Activated T-cell treated with anti-CD3 and anti-CD28 coated beads, Interleukin-2, amount 50 U/mL, for 24 hours (primary cell): ENCODE results near the gene STAT3.
"Not testable (repeated sequence)": the region's sequence is repeated elsewhere in the genome, so short reads cannot be mapped to it uniquely, and the experiment has no call there.

Experiments used
- DNase-seq: peaks from one replicate; pipeline ENCODE4 v3.0.0-alpha.2; 2020
- H3K27ac Mint-ChIP-seq: 2 replicates; pipeline ENCODE4 v1.8.0; 2020; ENCODE audit warnings: mild to moderate bottlenecking, mixed read lengths
- H3K27me3 Mint-ChIP-seq: 2 replicates; pipeline ENCODE4 v1.8.0; 2020; ENCODE audit warnings: mixed read lengths
- H3K36me3 Mint-ChIP-seq: 2 replicates; pipeline ENCODE4 v1.8.0; 2020; ENCODE audit warnings: low read depth, mixed read lengths
- H3K4me1 Mint-ChIP-seq: 2 replicates; pipeline ENCODE4 v1.8.0; 2020; ENCODE audit warnings: low read depth, mixed read lengths
- H3K4me3 Mint-ChIP-seq: 2 replicates; pipeline ENCODE4 v1.8.0; 2020; ENCODE audit warnings: mild to moderate bottlenecking, moderate library complexity, mixed read lengths
- H3K9me3 Mint-ChIP-seq: 2 replicates; pipeline ENCODE4 v1.8.0; 2020; ENCODE audit warnings: mixed read lengths

Gene STAT3

DNA sequence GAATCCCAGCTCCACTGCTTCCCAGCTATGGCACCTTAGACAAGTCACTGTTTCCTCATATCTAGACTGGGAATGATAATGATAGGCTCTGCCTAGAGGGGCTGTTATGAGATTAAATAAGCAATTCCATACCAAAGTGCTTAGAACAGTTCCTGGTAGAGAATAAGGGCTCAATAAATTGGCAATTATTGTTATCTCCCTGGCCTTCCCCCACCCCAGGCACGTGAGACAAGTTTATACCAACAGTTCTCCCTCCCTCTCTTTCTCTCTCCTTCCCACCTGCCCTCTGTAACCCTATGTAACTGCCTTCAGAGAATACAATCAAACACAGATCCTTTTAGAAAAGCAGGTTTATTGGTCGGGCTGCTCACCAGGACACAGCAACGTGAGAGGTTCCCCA, 13.9 kb upstream of the STAT3 start:
- Mint-ChIP-seq H3K27me3 (no peaks in the 10 kb centered on the region), H3K27ac (no peak overlapping the region), H3K9me3 (no peaks in the 10 kb centered on the region), H3K4me3 (no peak overlapping the region), H3K4me1 (peaks cover 29% of the 10 kb centered on the region), H3K36me3 (no peaks in the 10 kb centered on the region)
- DNase-seq, result no peak

GRCh38 chr17:42400844-42401375, 12.7 kb upstream of the STAT3 start:
- H3K27ac Mint-ChIP-seq, result peak overlapping the region; percentile 14
- not testable (repeated sequence) for H3K36me3 Mint-ChIP-seq, H3K9me3 Mint-ChIP-seq, H3K4me3 Mint-ChIP-seq, DNase-seq, H3K27me3 Mint-ChIP-seq
- H3K4me1 Mint-ChIP-seq, result peaks cover 26% of the 10 kb centered on the region

- H3K4me1 Mint-ChIP-seq, result peaks cover 25% of the 10 kb centered on the region
- H3K36me3 Mint-ChIP-seq, result no peaks in the 10 kb centered on the region
- peak overlapping the region; percentile 52 for H3K27ac Mint-ChIP-seq
- no peaks in the 10 kb centered on the region for H3K27me3 Mint-ChIP-seq
- no peaks in the 10 kb centered on the region for H3K9me3 Mint-ChIP-seq
- H3K4me3 Mint-ChIP-seq, result no peak overlapping the region
- DNase-seq, result no peak
These were observed 12.0 kb upstream of the STAT3 start for GRCh38 chr17:42399948-42400843.

DNA sequence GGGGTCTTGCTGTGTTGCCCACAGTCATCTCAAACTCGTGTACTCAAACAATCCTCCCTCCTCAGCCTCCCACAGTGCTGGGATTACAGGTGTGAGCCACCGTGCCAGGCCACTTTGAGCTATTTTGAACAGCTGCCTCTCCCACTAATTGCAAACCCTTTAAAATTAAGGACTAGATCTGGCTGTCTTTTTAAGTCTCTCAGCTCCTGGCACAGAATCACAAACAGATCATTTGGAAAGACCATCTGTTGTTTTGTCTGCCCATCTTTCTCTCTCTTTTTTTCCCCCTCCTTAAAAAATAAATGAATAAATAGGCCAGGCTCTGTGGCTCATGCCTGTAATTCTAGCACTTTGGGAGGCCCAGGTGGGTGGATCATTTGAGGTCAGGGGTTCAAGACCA, 10.9 kb upstream of the STAT3 start:
- H3K4me1 Mint-ChIP-seq, result peaks cover 28% of the 10 kb centered on the region
- no peak for DNase-seq

GRCh38 chr17:42395601-42396000, 7.4 kb upstream of the STAT3 start:
- not testable (repeated sequence) for H3K9me3 Mint-ChIP-seq, H3K4me3 Mint-ChIP-seq, H3K27ac Mint-ChIP-seq, H3K27me3 Mint-ChIP-seq, H3K36me3 Mint-ChIP-seq, DNase-seq
- H3K4me1 Mint-ChIP-seq, result peaks cover 33% of the 10 kb centered on the region

More for the DNA sequence above, 10.9 kb upstream of the STAT3 start:
- no peaks in the 10 kb centered on the region for H3K9me3 Mint-ChIP-seq
- H3K27ac Mint-ChIP-seq, result no peak overlapping the region
- no peak overlapping the region for H3K4me3 Mint-ChIP-seq
- H3K27me3 Mint-ChIP-seq, result no peaks in the 10 kb centered on the region
- H3K36me3 Mint-ChIP-seq, result no peaks in the 10 kb centered on the region

GRCh38 chr17:42394838-42395237, 6.6 kb upstream of the STAT3 start:
- H3K4me1 Mint-ChIP-seq, result peaks cover 33% of the 10 kb centered on the region
- H3K27me3 Mint-ChIP-seq, result no peaks in the 10 kb centered on the region
- H3K4me3 Mint-ChIP-seq, result no peak overlapping the region
- no peak overlapping the region for H3K27ac Mint-ChIP-seq
- no peaks in the 10 kb centered on the region for H3K36me3 Mint-ChIP-seq
- DNase-seq, result no peak
- H3K9me3 Mint-ChIP-seq, result no peaks in the 10 kb centered on the region

GRCh38 chr17:42392692-42393415, 4.6 kb upstream of the STAT3 start:
- Mint-ChIP-seq H3K4me1 (peaks cover 38% of the 10 kb centered on the region), H3K27me3 (no peaks in the 10 kb centered on the region), H3K36me3 (peaks cover 5% of the 10 kb centered on the region), H3K4me3 (no peak overlapping the region), H3K9me3 (no peaks in the 10 kb centered on the region), H3K27ac (peak overlapping the region; percentile 71)
- no peak for DNase-seq

GRCh38 chr17:42391439-42391838, 3.2 kb upstream of the STAT3 start:
- H3K27me3 Mint-ChIP-seq, H3K27ac Mint-ChIP-seq, DNase-seq, H3K9me3 Mint-ChIP-seq, H3K4me3 Mint-ChIP-seq: not testable (repeated sequence)
- Mint-ChIP-seq H3K4me1 (peaks cover 41% of the 10 kb centered on the region), H3K36me3 (peaks cover 17% of the 10 kb centered on the region)

DNA sequence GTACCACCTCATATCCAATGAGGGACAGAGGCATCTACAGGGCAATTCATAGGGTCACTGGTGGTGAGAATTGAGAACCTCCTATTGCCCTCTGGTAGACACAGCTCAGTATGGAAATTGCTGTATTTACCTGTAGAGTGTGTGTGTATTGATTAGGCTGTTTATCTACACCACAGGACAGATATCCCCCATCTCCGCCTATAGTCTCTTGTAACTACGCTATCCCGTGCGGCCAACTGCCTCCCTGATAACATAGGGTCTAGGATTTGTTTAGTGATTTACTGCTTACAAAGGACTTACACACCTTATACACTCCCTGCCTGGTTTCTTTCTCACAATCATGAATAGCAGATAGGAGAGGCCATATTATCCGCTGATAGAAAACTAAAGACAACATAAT, 1.7 kb upstream of the STAT3 start:
- no peak for DNase-seq
- H3K9me3 Mint-ChIP-seq, result no peaks in the 10 kb centered on the region
- peak overlapping the region; percentile 91 for H3K4me3 Mint-ChIP-seq
- H3K4me1 Mint-ChIP-seq, result peaks cover 54% of the 10 kb centered on the region
- H3K27me3 Mint-ChIP-seq, result no peaks in the 10 kb centered on the region
- H3K27ac Mint-ChIP-seq, result peak overlapping the region; percentile 100
- peaks cover 31% of the 10 kb centered on the region for H3K36me3 Mint-ChIP-seq

DNA sequence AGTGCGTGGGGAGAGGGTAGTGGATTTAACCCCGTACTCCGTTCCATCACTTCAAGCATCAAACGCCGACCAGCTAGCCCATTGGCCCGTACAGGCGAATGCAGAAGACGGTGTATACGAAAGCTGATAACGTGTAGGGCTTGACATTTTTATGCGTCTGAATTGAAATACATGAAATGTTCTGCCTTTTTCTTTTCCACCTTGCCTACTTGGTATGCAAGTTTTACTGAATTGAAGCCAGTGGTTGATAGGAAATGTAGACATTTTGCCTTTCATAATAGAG, 834 bp upstream of the STAT3 start:
- no peaks in the 10 kb centered on the region for H3K27me3 Mint-ChIP-seq
- no peaks in the 10 kb centered on the region for H3K9me3 Mint-ChIP-seq
- H3K4me1 Mint-ChIP-seq, result peaks cover 58% of the 10 kb centered on the region
- peaks cover 39% of the 10 kb centered on the region for H3K36me3 Mint-ChIP-seq
- H3K27ac Mint-ChIP-seq, result peak overlapping the region; percentile 100
- DNase-seq, result no peak
- peak overlapping the region; percentile 91 for H3K4me3 Mint-ChIP-seq

DNA sequence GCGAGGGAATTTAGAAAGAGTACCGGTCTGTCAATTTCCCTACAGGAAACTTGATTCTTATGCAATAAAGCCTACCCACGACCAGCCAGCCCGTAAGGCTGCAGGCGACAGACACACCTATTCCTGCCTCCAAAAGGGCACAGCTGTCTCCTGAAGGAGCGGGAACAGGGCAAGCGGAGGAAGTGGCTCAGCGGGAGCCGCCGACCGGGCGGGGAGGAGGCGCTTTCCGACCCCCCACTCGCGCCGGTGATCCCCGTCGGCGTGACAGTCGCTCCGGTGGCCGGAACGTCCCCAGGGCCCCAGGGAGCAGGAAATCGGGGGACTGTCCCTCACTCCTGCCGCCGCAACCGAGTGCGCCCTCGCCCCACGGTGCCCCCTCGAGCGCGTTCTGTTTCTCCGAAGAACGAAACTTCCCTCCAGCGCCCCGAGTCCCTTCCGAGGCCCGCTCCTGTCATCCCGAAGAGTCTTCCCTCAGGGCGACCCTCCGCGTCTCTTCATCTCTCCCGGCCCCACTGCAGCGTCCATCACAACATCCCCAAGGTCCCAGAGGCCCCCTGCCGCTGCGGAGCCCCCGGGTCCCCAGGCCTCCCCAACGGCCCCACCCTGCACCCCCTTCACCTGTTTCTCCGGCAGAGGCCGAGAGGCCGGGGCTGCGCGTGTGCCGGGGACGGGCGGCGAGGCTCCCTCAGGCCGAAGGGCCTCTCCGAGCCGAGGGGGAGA, 421 bp downstream of the STAT3 start:
- peak; percentile 66 for DNase-seq
- Mint-ChIP-seq H3K4me1 (peaks cover 59% of the 10 kb centered on the region), H3K27me3 (no peaks in the 10 kb centered on the region), H3K9me3 (no peaks in the 10 kb centered on the region), H3K36me3 (peaks cover 50% of the 10 kb centered on the region), H3K27ac (peak overlapping the region; percentile 100), H3K4me3 (peak overlapping the region; percentile 91)

DNA sequence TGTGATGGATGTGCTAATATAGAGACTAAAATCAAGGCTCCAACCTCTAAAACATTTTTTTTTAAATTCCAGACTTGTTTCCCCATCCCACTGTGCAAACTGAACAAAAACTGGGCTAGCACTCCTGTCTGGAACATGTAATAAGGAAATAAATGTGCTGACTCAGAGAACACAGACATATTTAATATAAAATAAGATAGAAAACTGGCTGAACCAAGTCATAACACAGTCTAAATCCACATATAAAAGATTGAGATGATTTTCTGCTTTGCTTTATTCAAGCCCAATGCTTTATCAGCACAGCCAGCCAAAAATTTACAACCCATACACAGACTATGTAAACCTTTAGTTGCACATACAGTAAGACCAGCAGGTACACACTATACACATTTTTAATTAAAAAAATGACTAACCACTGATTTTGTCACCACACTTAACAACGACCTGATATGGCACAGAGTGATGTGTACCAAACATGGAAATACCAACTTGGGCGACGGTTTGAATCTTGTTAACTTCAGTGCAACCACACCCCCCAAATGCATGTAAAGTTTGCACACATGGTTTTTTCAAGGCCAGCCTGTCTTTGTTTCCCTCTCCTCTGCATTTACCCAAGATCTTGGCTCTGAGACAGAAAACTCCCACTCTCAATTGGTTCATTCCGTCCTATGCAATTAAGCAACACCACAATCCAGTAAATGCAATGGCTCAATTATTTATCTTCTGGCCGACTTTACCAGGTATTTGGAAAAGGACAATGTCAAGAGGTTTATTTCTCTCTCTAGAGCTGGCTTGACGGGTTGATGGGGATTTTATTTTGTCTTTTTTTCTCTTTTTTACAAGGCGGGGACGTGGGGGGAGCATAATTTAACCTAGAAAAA, 1.2 kb downstream of the STAT3 start:
- Mint-ChIP-seq H3K36me3 (peaks cover 56% of the 10 kb centered on the region), H3K27me3 (no peaks in the 10 kb centered on the region), H3K9me3 (no peaks in the 10 kb centered on the region), H3K27ac (peak overlapping the region; percentile 100), H3K4me1 (peaks cover 63% of the 10 kb centered on the region), H3K4me3 (peak overlapping the region; percentile 91)
- no peak for DNase-seq

- no peaks in the 10 kb centered on the region for H3K27me3 Mint-ChIP-seq
- H3K4me3 Mint-ChIP-seq, result no peak overlapping the region
- peak overlapping the region; percentile 3 for H3K27ac Mint-ChIP-seq
- H3K4me1 Mint-ChIP-seq, result peaks cover 85% of the 10 kb centered on the region
- peaks cover 79% of the 10 kb centered on the region for H3K36me3 Mint-ChIP-seq
- no peaks in the 10 kb centered on the region for H3K9me3 Mint-ChIP-seq
- no peak for DNase-seq
These were observed 6.3 kb downstream of the STAT3 start for GRCh38 chr17:42381898-42382297.

DNA sequence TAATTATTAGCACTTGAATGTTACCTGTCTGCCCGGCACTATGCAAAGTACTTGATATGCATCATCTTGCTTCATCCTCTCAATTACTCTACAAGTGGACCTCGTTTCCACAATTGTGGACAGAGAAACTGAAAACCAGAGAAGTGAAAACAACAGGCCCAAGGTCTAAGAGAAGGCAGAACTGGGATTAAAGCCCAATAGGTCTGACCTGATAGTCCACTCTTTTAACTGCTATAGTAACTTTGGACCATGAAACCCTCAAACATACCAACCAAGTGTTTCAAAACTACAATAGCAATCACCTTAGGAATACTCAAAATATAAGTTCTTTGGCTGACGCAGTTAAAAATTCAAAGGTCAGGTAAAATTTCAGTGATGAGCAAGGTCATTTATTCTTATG, 7.3 kb downstream of the STAT3 start:
- Mint-ChIP-seq H3K27me3 (no peaks in the 10 kb centered on the region), H3K27ac (peak overlapping the region; percentile 55), H3K4me3 (no peak overlapping the region)

More for the DNA sequence above, 7.3 kb downstream of the STAT3 start:
- H3K36me3 Mint-ChIP-seq, result peaks cover 72% of the 10 kb centered on the region
- no peaks in the 10 kb centered on the region for H3K9me3 Mint-ChIP-seq
- no peak for DNase-seq
- H3K4me1 Mint-ChIP-seq, result peaks cover 79% of the 10 kb centered on the region
